Measurements from ENCODE around the gene FGF12.

The FGF12 gene

GRCh38 chr3:192246847-192247559, 480.3 kb downstream of the FGF12 start:
- no peak for DNase-seq (ENCODE audit: low read depth)

GRCh38 chr3:192244591-192244990, 482.8 kb downstream of the FGF12 start:
- DNase-seq (ENCODE audit: low read depth), result no peak
- H3K4me3 ChIP-seq (ENCODE audit: low read length), result no peak overlapping the region
- no peak for TF ChIP-seq CTCF (conservative IDR thresholded peaks at IDR 0.05; ENCODE audit: low read length)

More at GRCh38 chr3:192246847-192247559, 480.3 kb downstream of the FGF12 start:
- TF ChIP-seq CTCF (conservative IDR thresholded peaks at IDR 0.05; ENCODE audit: low read length), result no peak
- H3K4me3 ChIP-seq (ENCODE audit: low read length), result no peak overlapping the region

GRCh38 chr3:192239956-192240355, 487.4 kb downstream of the FGF12 start:
- TF ChIP-seq CTCF (conservative IDR thresholded peaks at IDR 0.05; ENCODE audit: low read length), result no peak
- no peak overlapping the region for H3K4me3 ChIP-seq (ENCODE audit: low read length)
- no peak for DNase-seq (ENCODE audit: low read depth)

GRCh38 chr3:192237992-192238608, 489.2 kb downstream of the FGF12 start:
- TF ChIP-seq CTCF (conservative IDR thresholded peaks at IDR 0.05; ENCODE audit: low read length), result no peak
- no peak for DNase-seq (ENCODE audit: low read depth)
- H3K4me3 ChIP-seq (ENCODE audit: low read length), result no peak overlapping the region

- TF ChIP-seq CTCF (conservative IDR thresholded peaks at IDR 0.05; ENCODE audit: low read length), result no peak
- H3K4me3 ChIP-seq (ENCODE audit: low read length), result no peak overlapping the region
- no peak for DNase-seq (ENCODE audit: low read depth)
These were observed 497.5 kb downstream of the FGF12 start for GRCh38 chr3:192229866-192230265.

- no peak for DNase-seq (ENCODE audit: low read depth)
- TF ChIP-seq CTCF (conservative IDR thresholded peaks at IDR 0.05; ENCODE audit: low read length), result no peak
- no peak overlapping the region for H3K4me3 ChIP-seq (ENCODE audit: low read length)
These were observed 502.6 kb downstream of the FGF12 start for GRCh38 chr3:192224634-192225155.

GRCh38 chr3:192223815-192224214, 503.5 kb downstream of the FGF12 start:
- no peak for DNase-seq (ENCODE audit: low read depth)
- no peak for TF ChIP-seq CTCF (conservative IDR thresholded peaks at IDR 0.05; ENCODE audit: low read length)
- H3K4me3 ChIP-seq (ENCODE audit: low read length), result no peak overlapping the region
